Stimulated activated CD8-positive, alpha-beta memory T cell treated with anti-CD3 and anti-CD28 coated beads, Interleukin-7, amount 100 ng/mL, for 24 hours (primary cell): ENCODE results near the gene PRPH2.
A peak's percentile ranks its signal among the peaks of the same experiment; 100 is the strongest.

Experiments
- DNase-seq: peaks from one replicate; pipeline ENCODE4 v3.0.0-alpha.2; 2020; ENCODE audit warnings: low read depth

PRPH2 gene, protein sequence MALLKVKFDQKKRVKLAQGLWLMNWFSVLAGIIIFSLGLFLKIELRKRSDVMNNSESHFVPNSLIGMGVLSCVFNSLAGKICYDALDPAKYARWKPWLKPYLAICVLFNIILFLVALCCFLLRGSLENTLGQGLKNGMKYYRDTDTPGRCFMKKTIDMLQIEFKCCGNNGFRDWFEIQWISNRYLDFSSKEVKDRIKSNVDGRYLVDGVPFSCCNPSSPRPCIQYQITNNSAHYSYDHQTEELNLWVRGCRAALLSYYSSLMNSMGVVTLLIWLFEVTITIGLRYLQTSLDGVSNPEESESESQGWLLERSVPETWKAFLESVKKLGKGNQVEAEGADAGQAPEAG

DNA sequence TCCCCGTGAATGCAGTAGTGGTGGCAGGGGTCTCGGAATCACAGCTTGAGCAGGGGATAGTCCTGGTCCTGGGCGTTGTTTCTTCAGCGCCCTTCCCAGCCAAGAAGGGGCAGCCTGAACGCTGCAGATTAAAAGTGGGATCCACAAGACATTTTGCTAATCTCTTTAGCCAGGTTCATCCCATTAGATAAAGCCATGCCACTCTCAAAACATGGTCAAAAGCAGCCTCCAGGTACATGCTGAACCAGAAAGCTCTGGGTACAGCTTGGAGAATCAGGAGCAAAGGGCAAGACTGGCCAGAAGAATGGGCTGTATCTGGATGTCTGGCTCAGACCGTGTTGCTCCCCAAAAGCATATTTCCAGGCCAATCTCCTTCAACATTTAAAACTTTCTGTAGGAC, at the start of gene PRPH2:
PRPH2 (minus strand) TSS at position 101 of the 400 bp plus-strand sequence. CDS start 263 bp downstream, outside the sequence.
- DNase-seq, result no peak

DNA sequence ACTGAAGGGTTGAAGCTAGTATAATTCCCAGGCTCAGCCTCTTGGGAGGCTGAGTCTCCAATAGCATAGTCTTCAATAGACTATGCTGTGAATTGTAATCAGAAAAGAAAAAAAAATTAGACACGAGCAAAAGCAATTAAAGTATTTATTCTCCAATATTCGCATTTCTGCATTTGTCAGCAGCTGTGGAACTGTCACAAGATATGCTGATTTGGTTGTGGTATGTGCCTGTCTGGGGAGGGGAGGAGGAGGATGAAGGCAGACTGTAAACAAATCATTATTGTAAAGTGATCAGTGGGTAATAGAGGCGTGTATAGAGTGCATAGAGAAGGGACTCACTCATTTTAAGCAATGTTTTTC, 49.3 kb upstream of the PRPH2 start:
- DNase-seq, result no peak

DNA sequence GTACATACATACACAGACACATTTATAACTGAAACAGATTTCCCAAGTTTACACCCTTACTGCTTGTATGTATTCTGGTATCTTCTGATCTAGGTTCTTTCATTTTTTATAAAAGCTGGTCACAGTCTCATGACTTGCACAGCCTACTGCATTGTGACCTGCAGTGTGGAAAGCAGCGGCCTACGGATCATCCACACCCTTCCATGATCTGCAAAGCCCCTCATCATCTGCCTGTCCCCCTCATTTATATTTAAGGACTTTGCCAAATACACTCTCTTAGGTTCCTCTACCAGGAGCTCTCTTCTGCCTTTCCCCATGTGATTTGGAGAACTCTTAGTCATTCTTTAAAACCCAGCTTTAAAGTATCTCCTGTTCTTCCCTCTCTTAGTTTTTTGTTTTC, 47.4 kb upstream of the PRPH2 start:
- DNase-seq, result no peak

DNA sequence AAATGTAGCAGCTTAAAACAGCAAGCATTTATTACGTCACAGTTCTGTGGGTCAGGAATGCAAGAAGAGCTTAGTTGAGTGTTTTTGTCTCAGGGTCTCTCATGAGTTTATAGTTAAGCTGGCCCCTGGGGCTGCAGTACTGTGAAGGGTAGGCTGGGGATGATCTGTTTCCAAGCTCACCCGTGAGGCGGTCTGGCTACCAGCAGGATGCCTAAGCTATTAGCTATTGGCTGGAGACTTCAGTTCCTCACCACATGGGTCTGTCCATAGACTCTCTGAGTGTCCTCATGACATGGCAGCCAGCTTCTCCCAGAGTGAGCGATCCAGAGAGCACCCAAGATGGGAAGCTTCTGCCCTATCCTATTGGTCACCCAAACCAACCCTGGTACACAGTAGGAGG, 46.7 kb upstream of the PRPH2 start:
- DNase-seq, result no peak

DNA sequence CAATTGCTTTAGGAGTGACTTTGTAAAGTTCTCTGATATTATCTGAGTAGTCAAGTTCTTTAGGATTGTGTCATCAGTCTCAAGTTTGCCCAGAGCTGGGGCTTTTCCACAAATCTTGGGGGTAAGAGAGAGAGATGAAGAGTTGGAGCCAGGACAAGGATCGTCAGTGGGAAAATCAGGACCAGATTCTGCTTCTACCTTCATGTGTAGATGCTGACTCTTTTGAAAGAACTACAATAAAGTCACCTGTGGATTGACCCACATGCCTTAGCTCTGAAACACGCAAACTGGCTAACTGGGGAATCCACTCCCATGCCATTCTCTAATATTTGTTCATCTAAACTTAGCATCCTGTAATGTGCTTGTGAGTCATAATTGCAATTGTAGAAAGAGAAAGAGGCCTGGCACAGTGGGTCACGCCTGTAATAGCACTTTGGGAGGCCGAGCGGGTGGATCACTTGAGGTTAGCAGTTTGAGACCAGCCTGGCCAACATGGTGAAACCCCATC, 43.8 kb upstream of the PRPH2 start:
- no peak for DNase-seq

DNA sequence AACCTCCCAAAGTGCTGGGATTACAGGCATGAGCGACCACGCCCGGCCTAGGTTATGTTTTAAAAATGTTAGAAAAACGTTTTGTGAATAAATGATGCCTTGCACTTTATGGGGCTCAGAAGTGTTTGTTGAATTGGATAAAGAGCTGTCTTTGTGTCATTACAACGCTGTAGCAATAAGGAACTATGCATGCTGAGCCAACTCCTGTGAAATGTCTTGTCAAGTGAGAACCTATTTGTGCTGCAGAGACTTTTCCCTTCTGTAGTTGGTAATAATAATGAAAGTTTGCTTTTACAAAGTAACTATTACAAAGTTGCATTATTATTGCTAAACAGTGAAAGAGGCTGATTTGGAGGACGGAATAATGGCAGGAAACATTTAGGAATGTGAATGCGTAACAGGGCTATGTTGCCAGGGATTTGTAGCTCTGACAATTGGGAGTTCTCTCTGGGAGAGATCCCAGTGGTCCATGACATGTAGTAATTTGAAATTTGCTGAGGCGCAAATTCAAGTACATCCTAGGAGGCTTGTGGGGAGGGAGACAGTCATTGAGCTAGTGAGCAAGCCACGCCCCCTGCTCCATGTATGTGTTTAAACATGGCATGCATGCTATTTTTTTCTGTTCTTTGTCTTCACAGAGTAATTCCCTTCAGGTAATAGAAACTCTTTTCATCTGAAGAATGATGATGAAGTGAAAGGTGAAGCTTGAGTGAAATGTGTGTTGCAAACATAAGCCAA, 42.7 kb upstream of the PRPH2 start:
- no peak for DNase-seq

DNA sequence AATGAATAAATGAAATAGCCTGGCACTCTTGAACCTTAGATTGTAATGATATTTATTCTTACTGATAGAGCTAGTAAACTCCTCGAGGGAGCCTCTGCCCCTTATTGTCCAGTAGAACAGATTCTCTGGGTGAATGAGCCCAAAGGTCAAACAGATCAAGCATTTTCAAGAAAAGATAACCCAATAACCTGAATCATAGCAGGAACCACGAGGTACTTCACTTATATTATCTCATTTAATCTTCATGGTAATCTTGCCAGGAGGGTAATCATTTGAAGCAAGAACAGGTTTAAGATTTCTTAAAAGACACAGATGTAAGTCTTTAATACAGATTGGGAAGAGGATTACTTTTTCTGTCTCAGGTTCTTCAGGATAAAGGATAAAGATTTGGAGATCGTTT, 40.6 kb upstream of the PRPH2 start:
- DNase-seq, result no peak

DNA sequence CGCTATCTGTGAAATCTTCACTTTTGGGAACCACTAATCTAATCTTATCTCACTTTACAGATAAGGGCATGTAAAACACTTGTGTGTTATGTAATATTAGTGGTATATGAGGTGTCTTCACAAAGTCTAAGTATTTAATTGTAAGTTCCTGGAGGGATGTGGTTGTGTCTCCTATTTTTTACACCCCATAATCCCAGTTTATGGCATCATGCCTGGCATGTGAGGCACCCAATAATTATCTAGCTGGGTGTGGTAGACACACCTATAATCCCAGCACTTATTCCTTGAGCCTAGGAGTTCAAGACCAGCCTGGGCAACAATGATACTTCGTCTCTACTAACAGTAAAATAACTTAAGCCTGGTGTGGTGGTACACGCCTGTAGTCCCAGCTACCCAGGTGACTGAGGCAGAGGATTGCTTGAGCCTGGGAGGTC, 40.0 kb upstream of the PRPH2 start:
- no peak for DNase-seq

DNA sequence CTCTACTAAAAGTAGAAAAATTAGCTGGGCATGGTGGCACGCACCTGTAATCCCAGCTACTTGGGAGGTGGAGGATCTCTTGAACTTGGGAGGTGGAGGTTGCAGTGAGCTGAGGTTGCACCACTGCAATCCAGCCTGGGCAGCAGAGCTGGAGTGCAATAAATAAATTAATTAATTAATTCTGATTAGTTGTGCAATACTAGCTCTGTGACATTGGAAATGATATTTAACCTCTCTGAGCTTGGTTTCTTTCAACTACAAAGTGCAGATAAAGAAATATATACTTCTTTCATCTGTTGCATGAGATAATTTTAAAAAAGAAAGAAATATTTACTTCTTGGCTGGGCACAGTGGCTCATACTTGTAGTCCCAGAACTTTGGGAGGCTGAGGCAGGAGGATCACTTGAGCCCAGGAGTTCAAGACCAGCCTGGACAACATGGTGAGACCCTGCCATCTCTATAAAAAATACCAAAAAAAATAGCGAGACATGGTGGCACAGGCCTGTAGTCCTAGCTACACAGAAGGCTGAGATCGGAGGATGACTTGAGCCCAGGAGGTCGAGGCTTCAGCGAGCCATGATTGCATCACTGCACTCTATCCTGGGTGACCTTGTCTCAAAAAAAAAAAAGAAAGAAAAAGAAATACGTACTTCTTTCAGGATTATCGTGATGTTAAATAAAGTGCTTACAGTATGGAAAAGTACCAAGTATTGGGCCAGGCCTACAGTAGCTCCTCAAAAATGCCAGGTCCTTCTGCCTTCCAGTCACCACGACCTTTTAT, 39.1 kb upstream of the PRPH2 start:
- DNase-seq, result no peak

DNA sequence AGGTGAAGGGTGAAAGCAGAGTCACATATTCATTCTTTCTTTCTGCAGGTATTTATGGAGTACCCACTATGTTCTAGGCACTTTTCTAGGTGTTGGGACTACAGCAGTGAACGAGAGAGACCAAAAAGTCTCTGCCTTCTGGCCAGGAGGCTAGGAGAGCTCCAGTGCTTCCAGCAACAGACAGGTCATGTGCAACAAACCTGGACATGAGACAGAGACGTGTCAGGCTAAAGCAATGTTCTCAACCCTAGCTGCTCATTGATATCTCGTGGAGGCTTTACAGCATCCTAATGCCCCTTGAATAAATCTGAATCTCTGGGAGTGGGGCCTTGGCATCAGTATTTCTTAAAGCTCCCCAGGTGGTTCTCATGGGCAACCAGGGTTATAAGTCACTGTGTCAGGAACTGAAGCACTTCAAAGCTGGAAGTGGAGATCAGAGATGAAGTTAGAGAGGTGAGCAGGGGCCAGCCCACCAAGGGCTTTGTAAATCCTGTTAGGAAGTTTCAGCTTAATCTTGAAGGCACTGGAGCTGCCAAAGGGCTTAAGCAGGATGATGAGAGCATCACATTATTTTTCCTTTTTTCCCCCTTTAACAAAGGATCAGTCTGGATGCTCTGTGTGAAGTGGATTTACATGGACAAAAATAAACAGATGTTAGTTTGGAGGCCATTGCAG, 36.5 kb upstream of the PRPH2 start:
- DNase-seq, result no peak

DNA sequence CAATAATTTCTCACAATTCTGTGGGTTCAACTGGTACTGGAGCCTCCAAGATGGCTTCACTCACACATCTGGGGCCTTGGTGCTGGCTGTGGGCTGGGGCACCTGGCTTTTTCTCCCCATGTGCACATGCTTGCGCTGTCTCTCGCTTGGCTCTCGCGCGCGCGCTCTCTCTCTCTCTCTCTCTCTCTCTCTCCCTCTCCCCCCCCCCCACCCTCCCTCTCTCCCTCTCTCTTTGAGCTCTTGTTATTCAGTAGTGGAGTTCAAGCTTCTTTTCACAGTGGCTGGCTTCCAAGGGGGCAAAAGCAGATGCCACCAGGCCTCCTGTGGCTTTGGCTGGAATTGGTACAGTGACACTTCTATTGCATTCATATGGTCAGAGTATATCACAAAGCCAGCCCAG, 34.3 kb upstream of the PRPH2 start:
- DNase-seq, result no peak

DNA sequence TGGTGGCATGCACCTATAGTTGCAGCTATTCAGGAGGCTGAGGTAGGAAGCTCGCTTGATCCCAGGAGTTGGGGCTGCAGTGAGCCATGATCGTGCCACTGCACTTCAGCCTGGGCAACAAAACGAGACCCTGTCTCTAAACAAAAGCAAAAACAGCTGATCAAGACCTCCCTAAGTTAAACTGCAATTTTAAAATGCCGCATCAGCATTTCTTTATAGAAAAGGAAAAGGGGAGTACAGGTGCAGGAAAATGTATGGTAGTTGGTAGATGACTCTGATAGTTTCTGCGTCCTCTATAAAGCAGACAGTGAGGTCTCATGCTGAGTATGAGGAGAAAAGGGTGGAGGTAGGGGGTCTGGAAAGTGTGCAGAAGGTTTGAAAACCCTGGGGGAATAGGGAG, 32.4 kb upstream of the PRPH2 start:
- no peak for DNase-seq

DNA sequence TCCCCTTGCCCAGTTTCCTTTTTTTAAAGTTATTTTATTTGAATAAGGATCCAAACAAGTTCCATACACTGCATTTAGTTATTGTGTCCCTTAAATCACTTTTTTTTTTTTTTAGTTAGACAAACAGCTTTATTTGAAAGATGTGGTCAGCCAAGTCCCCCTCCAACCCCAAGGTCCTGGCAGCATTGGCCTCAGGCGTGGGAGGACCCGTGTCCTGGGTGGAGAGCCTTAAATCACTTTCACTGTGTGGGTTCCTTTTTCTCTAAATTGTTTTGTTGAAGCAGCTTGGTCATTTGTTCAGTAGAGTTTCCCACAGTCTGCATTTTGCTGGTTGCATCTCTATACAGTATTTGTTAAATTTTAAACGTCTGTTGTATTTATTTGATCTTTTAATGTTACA, 28.7 kb upstream of the PRPH2 start:
- no peak for DNase-seq

DNA sequence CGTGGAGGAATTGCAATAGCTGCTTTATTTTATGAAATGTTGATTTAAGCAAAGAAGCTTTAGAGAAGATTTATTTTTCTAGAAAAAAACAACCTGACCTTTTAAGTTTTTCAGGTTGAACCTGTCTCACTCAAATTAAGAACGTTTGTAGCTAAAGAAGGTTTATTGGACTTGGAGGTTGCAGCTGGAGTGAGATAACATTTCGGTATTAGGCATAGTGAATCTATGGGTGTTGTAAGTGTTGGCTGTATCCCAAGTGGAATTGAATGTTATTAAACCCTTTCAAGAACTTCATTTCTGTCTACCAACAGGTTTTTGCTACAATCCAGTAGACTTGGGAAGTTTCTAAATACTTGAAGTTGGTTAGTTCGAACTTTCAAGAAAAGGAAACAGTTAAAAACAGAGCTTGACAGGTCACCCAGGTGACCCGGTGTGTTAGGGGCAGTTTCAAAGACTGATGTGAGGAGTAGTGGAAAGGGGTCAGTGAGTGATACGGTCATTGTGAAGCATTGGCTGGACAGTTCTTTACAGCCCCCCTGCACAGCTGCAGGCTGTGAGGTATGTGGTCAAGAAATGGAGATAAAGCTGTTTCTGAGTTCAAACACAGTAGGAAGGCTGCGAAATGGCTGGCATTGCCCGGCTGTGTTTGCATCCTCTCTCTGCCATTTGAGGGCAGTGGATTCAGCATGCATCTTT, 26.0 kb upstream of the PRPH2 start:
- no peak for DNase-seq

DNA sequence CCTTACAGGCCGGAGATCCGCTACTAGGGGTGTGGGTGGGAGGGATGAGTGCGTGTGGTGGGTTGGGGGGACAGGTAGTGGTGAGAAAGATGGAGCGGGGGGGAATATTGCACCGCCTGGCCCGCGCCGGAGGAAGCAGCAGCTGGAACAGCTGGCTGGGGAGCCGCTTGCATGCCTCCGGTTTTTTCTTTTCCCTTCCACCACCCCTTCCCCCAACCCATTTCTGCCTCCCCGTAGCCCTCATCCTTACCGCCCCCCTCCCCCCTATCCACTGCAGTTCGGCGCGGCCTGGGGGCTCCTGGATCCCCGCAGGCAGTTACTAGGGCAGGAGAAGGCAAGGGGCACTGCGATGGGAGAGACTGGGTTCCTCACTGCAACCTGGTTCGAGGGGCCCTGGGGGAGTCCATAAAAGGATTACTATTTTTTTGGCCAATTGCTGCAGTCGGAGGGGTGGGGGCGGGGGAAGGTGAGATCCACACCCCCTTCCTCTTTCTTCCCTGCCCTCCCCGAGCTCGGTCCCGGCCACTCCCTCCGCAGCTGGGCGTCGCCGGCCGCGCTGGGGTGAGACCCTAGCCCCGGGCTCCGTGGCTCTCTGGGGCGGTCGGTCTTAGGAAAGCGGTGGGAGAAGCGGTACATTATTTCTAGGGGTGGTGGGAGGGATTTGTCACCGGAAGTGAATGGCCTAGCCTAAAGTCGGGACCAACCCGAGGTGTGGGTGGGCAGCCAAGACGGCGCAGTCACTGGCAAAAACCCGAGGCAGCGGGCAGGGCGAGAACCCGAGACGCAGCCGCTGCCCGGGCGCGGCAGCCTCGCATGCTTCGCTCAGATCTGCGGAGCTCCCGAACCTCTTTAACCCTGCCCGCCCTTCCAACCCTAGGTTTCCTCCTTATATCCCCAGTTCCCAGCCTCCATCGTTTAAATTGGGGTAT, 24.3 kb upstream of the PRPH2 start:
- peak; percentile 57 for DNase-seq

DNA sequence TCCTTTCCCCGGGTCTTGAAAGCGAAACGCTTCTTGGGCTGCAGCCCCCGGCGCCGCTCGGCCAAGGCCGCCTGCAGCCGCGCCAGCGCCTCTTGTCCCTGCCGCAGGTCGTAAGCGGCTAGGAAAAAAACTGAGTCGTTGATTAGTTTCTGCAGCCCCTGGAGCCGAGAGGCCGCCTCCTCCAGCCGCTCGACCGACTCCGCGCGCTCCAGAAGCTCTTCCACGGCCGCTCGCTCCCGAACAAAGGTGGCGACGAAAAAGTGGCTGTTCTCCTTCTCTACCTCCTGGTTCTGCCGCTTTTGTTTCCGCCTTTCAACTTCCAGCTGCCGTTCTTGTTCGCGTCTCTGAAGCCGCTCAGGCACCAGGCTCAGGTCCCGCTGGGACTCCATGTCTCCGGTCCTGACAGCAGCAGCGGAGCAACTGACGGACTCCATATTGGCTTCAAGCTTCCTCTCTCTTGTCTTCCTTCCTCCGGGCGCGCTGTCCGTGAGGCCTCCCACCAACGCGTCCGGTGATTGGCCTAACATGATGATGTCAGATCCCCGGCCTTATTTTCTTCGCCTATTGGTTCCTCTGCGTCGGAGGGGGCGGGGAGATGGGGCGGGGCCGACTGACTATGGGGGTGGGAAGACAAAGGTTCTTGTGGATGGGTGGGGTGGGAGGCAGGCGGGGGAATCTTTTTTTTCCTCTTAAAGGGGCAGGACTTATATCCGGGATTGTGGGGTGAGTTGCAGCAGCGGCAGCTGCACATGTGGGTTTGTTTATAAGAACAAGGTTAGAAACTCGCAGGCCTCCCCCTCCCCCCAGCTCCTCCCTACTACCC, 23.5 kb upstream of the PRPH2 start, which contains the start of gene TBCC:
TBCC (minus strand) TSS at position 464 of the 823 bp plus-strand sequence; CDS start at position 434, 30 bp downstream.
- peak; percentile 80 for DNase-seq

DNA sequence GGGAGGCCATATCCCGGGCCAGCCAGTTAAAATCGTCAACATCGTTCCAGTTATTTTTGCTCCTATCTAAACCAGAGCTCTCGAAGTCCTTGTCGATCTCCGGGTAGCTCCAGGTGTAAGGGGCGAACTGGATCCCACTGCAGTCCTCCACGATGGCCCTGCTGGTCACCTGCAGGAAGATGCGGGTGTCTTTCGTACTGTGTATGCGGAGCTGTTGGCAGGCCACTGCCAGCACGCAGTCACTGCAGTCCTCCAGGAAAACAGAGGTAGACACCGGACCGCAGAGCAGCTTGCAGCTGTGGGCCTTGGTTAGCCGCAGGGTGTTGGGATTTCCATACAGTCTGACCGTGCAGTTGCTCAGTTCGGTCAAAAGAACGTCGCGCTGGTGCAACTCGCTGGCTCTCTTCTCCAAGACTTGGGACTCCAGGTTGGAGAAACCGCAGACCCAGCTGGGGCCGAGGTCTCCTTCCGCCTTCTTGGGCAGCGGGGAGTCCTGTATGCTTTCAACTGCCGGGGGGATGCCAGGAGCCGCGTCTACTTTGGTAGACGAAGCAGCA, 22.8 kb upstream of the PRPH2 start:
- no peak for DNase-seq

DNA sequence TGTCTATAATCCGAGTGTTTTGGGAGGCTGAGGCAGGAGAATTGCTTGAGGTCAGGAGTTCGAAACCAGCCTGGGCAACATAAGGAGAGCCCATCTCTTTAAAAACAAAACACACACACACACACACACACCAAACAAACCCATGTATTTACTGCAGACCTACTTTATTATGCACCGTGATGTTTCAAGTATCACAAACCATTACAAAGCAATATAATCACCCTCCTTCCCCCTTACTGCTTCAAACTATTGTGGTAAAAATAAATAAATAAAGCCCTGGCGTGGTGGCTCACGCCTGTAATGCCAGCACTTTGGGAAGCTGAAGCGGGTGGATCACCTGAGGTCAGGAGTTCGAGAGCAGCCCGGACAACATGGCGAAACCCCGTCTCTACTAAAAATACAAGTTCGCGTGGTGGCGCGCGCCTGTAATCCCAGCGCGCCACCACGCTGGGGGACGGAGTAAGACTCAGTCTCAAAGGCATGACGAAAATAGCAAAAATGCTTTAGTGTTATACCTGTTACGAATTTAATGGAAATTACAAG, 22.0 kb upstream of the PRPH2 start:
- no peak for DNase-seq
